B cell (primary cell): Measurements from ENCODE around the gene SMC1B. TPM values are rescaled to one million over a fixed set of nuclear protein-coding genes. Genes with fewer than 3 reads are reported as not detected.

Source experiments
- ATAC-seq: fragments of 200-7000 bp; cut with Tn5 transposase; one replicate; pipeline ENCODE4 v1.10.0; 2021; ENCODE audit warnings: low read depth, mild to moderate bottlenecking, moderate number of reproducible peaks, moderate library complexity
- CTCF ChIA-PET: fragments of 350-600 bp; sonication (Branson Sonifier 250); formaldehyde crosslinking; loops from one replicate; lab custom pipeline; 2021; ENCODE audit warnings: antibody characterized with exemption, inconsistent platforms; lab: Charles Lee
- POLR2A ChIA-PET: fragments of 350-600 bp; sonication (Branson Sonifier 250); formaldehyde crosslinking; loops from one replicate; lab custom pipeline; 2021; ENCODE audit warnings: antibody characterized with exemption; lab: Charles Lee
- DNase-seq: peaks from one replicate; pipeline ENCODE4 v3.0.0; 2013
- H2AFZ ChIP-seq: 2 replicates; pipeline ENCODE4 v1.6.1; 2012; ENCODE audit warnings: mild to moderate bottlenecking, low read depth, low read length; ENCODE audit not compliant: insufficient read depth, poor library complexity, severe bottlenecking
- H3K27ac ChIP-seq, 2 donors: 1 replicate in 1 of 2; 2 replicates in 1 of 2; pipeline ENCODE4 v1.5.1; 2012 to 2013; ENCODE audit warnings: low read length in 2 of 2, mild to moderate bottlenecking in 2 of 2, moderate library complexity in 1 of 2
- H3K27me3 ChIP-seq, 4 experiments: fragments of 200-600 bp in 1 of 4; sonication (generic) in 1 of 4; replicated peaks in 1 of 4; 1 replicate in 2 of 4; 2 replicates in 2 of 4; pipeline versions ENCODE4 v1.6.1 to v1.7.0; 2013 to 2016; ENCODE audit warnings: low read length in 3 of 4, mild to moderate bottlenecking in 2 of 4, mixed read lengths in 1 of 4, moderate library complexity in 1 of 4; ENCODE audit not compliant: insufficient read depth in 4 of 4, control insufficient read depth in 3 of 4; ENCODE audit errors: control extremely low read depth in 1 of 4
- H3K36me3 ChIP-seq, 2 experiments: replicated peaks in 1 of 2; 1 replicate in 1 of 2; 2 replicates in 1 of 2; pipeline versions ENCODE4 v1.6.1 to v1.7.1; 2013; ENCODE audit warnings: low read length in 1 of 2; ENCODE audit not compliant: insufficient read depth in 2 of 2, control insufficient read depth in 1 of 2; ENCODE audit errors: control extremely low read depth in 1 of 2, extremely low read depth in 1 of 2
- H3K4me1 ChIP-seq, 2 donors: fragments of 200-600 bp in 1 of 2; sonication (generic) in 1 of 2; 1 replicate in 1 of 2; 2 replicates in 1 of 2; pipeline versions ENCODE4 v1.5.1 to v1.6.1; 2013 to 2017; ENCODE audit warnings: low read length in 2 of 2; ENCODE audit not compliant: control insufficient read depth in 2 of 2, insufficient read depth in 2 of 2
- H3K4me2 ChIP-seq: replicated peaks from 2 replicates; pipeline ENCODE3; 2012; ENCODE audit warnings: mild to moderate bottlenecking, low read depth, low read length; ENCODE audit not compliant: poor library complexity, severe bottlenecking
- H3K4me3 ChIP-seq, 5 experiments: fragments of 200-600 bp in 1 of 5; sonication (generic) in 1 of 5; 1 replicate in 3 of 5; 2 replicates in 2 of 5; pipeline versions ENCODE4 v1.5.1 to v1.7.0; 2011 to 2016; ENCODE audit warnings: low read length in 4 of 5, mild to moderate bottlenecking in 4 of 5, low read depth in 2 of 5, control low read depth in 1 of 5, moderate library complexity in 1 of 5; ENCODE audit not compliant: insufficient read depth in 1 of 5; ENCODE audit errors: control extremely low read depth in 1 of 5, extremely low read depth in 1 of 5
- H3K79me2 ChIP-seq: fragments of 200-600 bp; sonication (generic); one replicate; pipeline ENCODE4 v1.6.0; 2016; ENCODE audit warnings: low read length; ENCODE audit not compliant: control insufficient read depth, insufficient read depth
- H3K9ac ChIP-seq: fragments of 200-600 bp; sonication (generic); 2 replicates; pipeline ENCODE4 v1.6.1; 2017; ENCODE audit warnings: mild to moderate bottlenecking, low read length, moderate library complexity
- H3K9me3 ChIP-seq, 3 donors: one replicate each; pipeline versions ENCODE4 v1.6.1 to v1.7.1; 2013; ENCODE audit warnings: low read length in 2 of 3; ENCODE audit not compliant: control insufficient read depth in 2 of 3, insufficient read depth in 1 of 3; ENCODE audit errors: control extremely low read depth in 1 of 3
- H4K20me1 ChIP-seq: 2 replicates; pipeline ENCODE4 v1.6.0; 2012; ENCODE audit warnings: mild to moderate bottlenecking, low read length; ENCODE audit not compliant: insufficient read depth, control insufficient read depth, poor library complexity, severe bottlenecking
- H3K27ac Mint-ChIP-seq: one replicate; pipeline ENCODE4 v1.8.0; 2021; ENCODE audit warnings: mixed read lengths
- H3K27me3 Mint-ChIP-seq: one replicate; pipeline ENCODE4 v1.8.0; 2021; ENCODE audit warnings: mixed read lengths
- H3K4me1 Mint-ChIP-seq: one replicate; pipeline ENCODE4 v1.8.0; 2021; ENCODE audit warnings: mixed read lengths
- H3K4me3 Mint-ChIP-seq: one replicate; pipeline ENCODE4 v1.8.0; 2021; ENCODE audit warnings: mixed read lengths
- H3K9me3 Mint-ChIP-seq: one replicate; pipeline ENCODE4 v1.8.0; 2022; ENCODE audit warnings: mixed read lengths; ENCODE audit not compliant: insufficient read depth
- CTCF ChIP-seq: fragments of 200-600 bp; IDR thresholded peaks from one replicate; pipeline ENCODE4 v1.8.0; 2022; ENCODE audit warnings: antibody characterized with exemption, mild to moderate bottlenecking
- EZH2 ChIP-seq: IDR thresholded peaks from 2 replicates; pipeline ENCODE4 v1.6.1; 2012; ENCODE audit warnings: borderline replicate concordance, low read depth, mild to moderate bottlenecking, moderate library complexity, low read length; ENCODE audit not compliant: insufficient read depth, poor library complexity, severe bottlenecking
- WGBS: methylation state at CpG from one replicate; pipeline ENCODE4 v1.1.5; 2013; ENCODE audit warnings: missing lambda C conversion rate; ENCODE audit not compliant: insufficient coverage; 5-methylcytosine and 5-hydroxymethylcytosine counted together
- intact Hi-C: fragments of 100-400 bp; cut with micrococcal nuclease; formaldehyde crosslinking; loops from one replicate; pipeline ENCODE4 v1.10.0; 2022
- polyA plus RNA-seq: library from polyadenylated mRNA; depleted of rRNA; stranded (reverse); fragments of >200 nt; gene quantifications from 2 replicates; pipeline ENCODE4 v1.2.3, GENCODE V29; 2012
- total RNA-seq, 2 donors: library from RNA; stranded (reverse); fragments of 120-200 nt in 1 of 2; gene quantifications; 1 replicate in 1 of 2; 2 replicates in 1 of 2; pipeline versions ENCODE4 v1.2.3 to v1.2.4, GENCODE V29; 2013 to 2022

The SMC1B gene
- total and polyA plus RNA-seq, 2 donors (not counting 1 experiment from before 2014, with no cell fraction given): 0.07 TPM; not detected in 1

DNA sequence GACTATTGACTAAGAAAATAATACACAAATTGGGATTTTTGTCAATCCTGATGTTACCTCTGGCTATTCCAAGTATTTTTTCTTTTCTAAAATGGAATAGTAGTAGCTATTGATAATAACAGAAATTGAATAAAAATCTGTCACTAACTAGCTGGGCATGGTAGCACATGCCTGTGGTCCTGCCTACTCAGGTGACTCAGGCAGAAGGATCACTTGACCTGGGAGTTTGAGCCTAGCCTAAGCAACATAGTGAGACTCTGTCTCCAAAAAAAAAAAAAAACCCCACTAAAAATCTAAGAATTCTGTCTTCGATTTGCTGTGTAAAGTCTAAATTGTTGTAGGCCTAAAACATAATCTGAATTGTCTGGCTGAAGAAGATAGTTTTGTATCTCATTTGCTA, 61.4 kb downstream of the SMC1B start:
- H3K4me3 ChIP-seq: no peak overlapping the region
- peaks cover 0 to 3% of the 10 kb centered on the region in 2 experiments for H3K36me3 ChIP-seq
- Mint-ChIP-seq H3K4me1 (no peaks in the 10 kb centered on the region), H3K27me3 (no peaks in the 10 kb centered on the region), H3K4me3 (no peak overlapping the region), H3K27ac (no peak overlapping the region), H3K9me3 (no peaks in the 10 kb centered on the region)
- no peak for ATAC-seq
- no peaks in the 10 kb centered on the region for H3K4me1 ChIP-seq
- H3K27me3 ChIP-seq: no peaks in the 10 kb centered on the region
- no peaks in the 10 kb centered on the region for H3K79me2 ChIP-seq
- H4K20me1 ChIP-seq: no peaks in the 10 kb centered on the region
- no peak overlapping the region for H3K9ac ChIP-seq
- H3K9me3 ChIP-seq: no peaks in the 10 kb centered on the region
- ChIA-PET CTCF (no interaction called here), POLR2A (no interaction called here)
- H3K27ac ChIP-seq: no peak overlapping the region
- no peak overlapping the region for H2AFZ ChIP-seq
- no peak for DNase-seq
- no CpG with 5 or more reads among the region's 1 CpG for WGBS
- intact Hi-C loops: no loop called here
- no peak overlapping the region for H3K4me2 ChIP-seq
- TF ChIP-seq CTCF: no peak
- TF ChIP-seq EZH2: no peak

DNA sequence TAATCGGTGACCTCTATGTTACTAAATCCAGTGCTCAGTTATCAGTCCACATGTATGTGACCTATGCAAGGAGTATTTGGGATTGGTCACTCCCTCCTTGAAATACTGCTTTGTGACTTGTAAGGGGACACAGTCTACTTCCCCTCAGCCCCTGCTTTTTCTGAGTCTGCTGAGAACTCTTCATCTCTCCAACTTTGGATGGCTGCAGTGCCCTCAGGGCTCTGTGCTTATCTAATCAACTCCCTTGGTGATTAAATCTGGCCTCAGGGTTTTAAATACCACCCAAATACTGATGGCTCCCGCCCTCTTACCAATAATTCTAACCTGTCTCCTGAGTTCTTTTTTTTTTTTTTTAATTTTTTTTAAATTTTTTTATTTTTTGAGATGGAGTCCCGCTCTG, 63.5 kb downstream of the SMC1B start:
- Histone ChIP-seq H3K36me3 (peaks cover 2 to 3% of the 10 kb centered on the region in 2 experiments), H3K4me2 (no peak overlapping the region), H3K27me3 (no peaks in the 10 kb centered on the region), H3K9ac (no peak overlapping the region), H3K27ac (no peak overlapping the region), H3K4me3 (no peak overlapping the region), H3K79me2 (no peaks in the 10 kb centered on the region), H3K9me3 (no peaks in the 10 kb centered on the region), H2AFZ (no peak overlapping the region), H3K4me1 (no peaks in the 10 kb centered on the region), H4K20me1 (no peaks in the 10 kb centered on the region)
- Mint-ChIP-seq H3K4me1 (no peaks in the 10 kb centered on the region), H3K27me3 (no peaks in the 10 kb centered on the region), H3K4me3 (no peak overlapping the region), H3K27ac (no peak overlapping the region), H3K9me3 (no peaks in the 10 kb centered on the region)
- TF ChIP-seq CTCF: no peak
- no peak for TF ChIP-seq EZH2
- no peak for DNase-seq
- intact Hi-C loops: no loop called here
- POLR2A ChIA-PET: no interaction called here
- CTCF ChIA-PET: no interaction called here
- no peak for ATAC-seq
- no CpG with 5 or more reads among the region's 3 CpGs for WGBS
